GM12801 (cell line): Measurements from ENCODE around the gene KCNMA1.

Source experiments
- CTCF ChIP-seq: IDR thresholded peaks from one replicate; pipeline ENCODE4 v1.5.1; 2011; ENCODE audit warnings: control low read depth; ENCODE audit not compliant: insufficient read length; ENCODE audit errors: extremely low read depth

KCNMA1 gene

DNA sequence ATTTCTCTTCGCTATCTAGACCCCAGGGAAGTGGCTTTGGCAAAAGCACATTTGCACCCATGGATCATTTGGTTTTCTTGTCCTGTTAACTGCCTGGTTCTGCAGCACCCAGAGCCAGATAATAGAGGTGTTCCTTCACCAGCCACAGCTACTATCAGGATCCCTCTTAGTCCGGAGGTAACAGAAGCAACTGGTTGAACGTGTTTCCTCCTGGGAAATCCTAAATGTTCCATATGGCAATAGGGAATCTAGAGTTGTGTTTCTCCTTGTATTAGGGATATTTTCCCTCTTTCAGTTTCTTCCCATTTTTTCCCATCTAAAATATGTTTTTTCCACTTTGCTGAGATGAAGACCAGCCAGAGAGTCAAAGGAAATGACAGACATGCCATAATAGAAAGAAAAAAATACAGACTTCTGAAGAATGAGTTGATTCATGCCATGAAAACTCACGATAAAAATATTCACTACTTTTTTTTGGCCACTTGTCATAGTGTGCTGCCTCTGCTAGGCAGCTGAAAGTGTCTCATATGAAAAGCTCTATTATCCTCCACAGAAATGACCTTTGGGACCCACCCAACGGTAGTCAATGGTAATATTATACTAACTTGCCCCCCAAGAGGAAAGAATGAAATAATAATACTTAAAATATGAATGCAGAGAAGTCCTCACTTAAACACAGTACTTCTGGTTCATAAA is 472.8 kb downstream of the KCNMA1 start:
- TF ChIP-seq CTCF, result no peak

DNA sequence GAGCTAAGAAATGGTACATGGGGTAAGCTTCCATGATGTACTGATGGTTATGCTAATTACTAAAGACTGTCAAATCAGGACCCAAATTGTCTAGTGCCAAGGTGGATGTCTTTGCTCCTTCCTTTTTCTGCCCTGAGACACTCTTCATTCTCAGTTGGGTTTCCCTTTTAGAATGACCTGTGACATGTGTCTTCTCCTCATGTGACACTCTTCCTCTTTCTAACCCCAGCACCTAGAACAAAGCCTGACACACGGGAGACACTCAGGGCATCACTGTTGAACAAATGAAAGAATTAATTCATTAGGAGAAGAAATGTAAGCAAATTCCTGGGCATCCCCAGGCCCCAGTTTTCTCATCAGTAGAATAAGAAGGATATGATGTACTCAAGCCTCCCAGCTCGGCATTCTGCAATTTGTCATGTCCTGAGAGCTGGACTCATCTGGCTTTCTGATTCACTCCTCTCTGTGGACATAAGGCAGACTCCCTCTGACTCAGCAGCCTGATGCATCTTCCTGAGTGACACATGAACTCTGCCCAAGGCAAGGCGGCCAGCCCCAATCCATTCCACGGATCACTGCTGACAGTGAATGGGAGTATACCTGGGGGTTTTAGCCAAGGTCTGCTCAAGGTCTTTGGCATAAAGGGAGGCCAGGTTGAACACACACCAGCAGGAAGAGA is 473.8 kb downstream of the KCNMA1 start:
- TF ChIP-seq CTCF, result no peak

DNA sequence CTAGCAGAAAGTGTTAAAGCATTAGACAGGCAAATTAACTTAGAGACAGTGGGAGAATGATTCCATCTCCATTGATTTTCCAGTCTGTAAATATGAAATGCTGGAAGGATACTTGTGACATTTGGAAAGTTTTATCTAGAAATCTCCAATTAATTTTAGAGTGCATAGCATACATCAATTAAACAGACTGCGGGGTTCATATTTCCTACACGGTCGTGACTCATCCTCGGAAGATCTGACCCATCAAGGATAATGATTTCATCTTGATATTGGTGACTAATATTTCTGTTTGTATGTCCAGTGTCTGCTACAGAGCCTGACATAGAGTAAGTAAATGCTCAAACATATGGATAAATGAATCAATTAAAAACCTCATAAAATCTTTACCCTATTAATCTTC is 474.9 kb downstream of the KCNMA1 start:
- no peak for TF ChIP-seq CTCF

DNA sequence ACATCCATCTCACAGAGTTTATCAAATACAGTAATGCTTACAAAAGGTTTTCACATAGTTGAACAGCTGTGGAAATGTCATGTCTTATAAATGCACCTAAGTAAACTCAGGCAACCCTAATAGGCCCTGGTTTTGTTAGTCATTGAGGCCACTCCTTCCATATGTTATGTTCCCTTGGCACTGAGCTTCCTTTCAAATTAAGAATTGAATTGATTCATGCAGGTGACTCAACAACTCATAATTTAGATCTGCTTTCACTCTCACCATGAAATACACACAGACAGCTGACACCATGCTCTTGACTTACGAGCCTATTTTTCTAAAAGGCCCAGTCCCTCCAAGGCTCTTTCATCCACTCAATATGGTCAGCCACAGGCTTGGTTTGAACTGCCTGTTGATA is 476.9 kb downstream of the KCNMA1 start:
- no peak for TF ChIP-seq CTCF

- no peak for TF ChIP-seq CTCF
Observed at GRCh38 chr10:77159538-77160110, 478.0 kb downstream of the KCNMA1 start.

DNA sequence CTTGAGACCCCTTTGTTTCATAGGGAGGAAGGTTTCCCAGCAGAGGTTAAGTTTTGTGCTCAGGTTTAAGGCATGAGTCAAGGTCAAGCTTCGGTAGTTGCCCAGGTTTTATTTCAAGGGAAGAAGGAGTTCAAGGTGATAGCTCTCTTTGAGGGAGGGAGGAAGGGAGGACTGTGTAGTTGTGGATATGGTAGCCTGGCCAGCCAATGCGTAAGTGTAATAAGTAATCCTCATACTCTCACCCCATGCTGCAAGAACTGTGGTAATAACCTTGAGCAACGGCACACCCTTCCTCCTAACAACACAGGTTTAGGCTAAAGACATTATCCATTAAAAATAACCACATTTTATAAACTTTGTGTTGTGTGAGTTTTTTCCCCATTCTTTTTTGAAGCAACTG is 478.9 kb downstream of the KCNMA1 start:
- TF ChIP-seq CTCF, result no peak

- no peak for TF ChIP-seq CTCF
Observed at GRCh38 chr10:77157248-77158019, 480.2 kb downstream of the KCNMA1 start.
